A549 (cell line): Measurements from ENCODE around the gene DOCK9.

Source experiments
- RFX5 ChIP-seq: fragments of 450-650 bp; IDR thresholded peaks from 2 replicates; pipeline ENCODE4 v1.7.1; 2014; ENCODE audit warnings: antibody characterized with exemption, mild to moderate bottlenecking, moderate library complexity
- TFCP2L1 ChIP-seq: fragments of 250-450 bp; sonication (Bioruptor Pico); IDR thresholded peaks from 2 replicates; pipeline ENCODE4 v1.5.0; 2021; ENCODE audit warnings: mild to moderate bottlenecking
- TF ChIP-seq, protein P1 (sequence below): fragments of 200-600 bp; sonication (generic); IDR thresholded peaks from 2 replicates; pipeline ENCODE4 v1.6.1; 2016; ENCODE audit warnings: antibody characterized with exemption, mild to moderate bottlenecking, moderate library complexity

- TF ChIP-seq TFCP2L1 (CRISPR knock-in tag) (no peak), RFX5 (no peak)
- TF ChIP-seq, protein P1, sequence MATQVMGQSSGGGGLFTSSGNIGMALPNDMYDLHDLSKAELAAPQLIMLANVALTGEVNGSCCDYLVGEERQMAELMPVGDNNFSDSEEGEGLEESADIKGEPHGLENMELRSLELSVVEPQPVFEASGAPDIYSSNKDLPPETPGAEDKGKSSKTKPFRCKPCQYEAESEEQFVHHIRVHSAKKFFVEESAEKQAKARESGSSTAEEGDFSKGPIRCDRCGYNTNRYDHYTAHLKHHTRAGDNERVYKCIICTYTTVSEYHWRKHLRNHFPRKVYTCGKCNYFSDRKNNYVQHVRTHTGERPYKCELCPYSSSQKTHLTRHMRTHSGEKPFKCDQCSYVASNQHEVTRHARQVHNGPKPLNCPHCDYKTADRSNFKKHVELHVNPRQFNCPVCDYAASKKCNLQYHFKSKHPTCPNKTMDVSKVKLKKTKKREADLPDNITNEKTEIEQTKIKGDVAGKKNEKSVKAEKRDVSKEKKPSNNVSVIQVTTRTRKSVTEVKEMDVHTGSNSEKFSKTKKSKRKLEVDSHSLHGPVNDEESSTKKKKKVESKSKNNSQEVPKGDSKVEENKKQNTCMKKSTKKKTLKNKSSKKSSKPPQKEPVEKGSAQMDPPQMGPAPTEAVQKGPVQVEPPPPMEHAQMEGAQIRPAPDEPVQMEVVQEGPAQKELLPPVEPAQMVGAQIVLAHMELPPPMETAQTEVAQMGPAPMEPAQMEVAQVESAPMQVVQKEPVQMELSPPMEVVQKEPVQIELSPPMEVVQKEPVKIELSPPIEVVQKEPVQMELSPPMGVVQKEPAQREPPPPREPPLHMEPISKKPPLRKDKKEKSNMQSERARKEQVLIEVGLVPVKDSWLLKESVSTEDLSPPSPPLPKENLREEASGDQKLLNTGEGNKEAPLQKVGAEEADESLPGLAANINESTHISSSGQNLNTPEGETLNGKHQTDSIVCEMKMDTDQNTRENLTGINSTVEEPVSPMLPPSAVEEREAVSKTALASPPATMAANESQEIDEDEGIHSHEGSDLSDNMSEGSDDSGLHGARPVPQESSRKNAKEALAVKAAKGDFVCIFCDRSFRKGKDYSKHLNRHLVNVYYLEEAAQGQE, result no peak
Observed at GRCh38 chr13:98768522-98768921, 209.3 kb downstream of the DOCK9 start.
